GM23248 (cell line): ENCODE measurements around the gene HMCN1. TPM values are rescaled to one million over a fixed set of nuclear protein-coding genes. Genes with fewer than 3 reads are reported as not detected.

Experiments used
- DNase-seq: peaks from one replicate; pipeline ENCODE4 v3.0.0-alpha.2; 2015
- H2AFZ ChIP-seq: fragments of 200-600 bp; sonication (generic); 2 replicates; pipeline ENCODE4 v1.6.1; 2016; ENCODE audit warnings: antibody characterized with exemption
- H3F3A ChIP-seq: fragments of 200-600 bp; sonication (generic); 2 replicates; pipeline ENCODE4 v1.6.1; 2016; ENCODE audit warnings: mild to moderate bottlenecking, antibody characterized with exemption, mixed run types; ENCODE audit not compliant: insufficient read depth
- H3K27ac ChIP-seq: fragments of 200-600 bp; sonication (generic); 2 replicates; pipeline ENCODE4 v1.5.1; 2016; ENCODE audit warnings: mild to moderate bottlenecking
- H3K27me3 ChIP-seq: fragments of 200-600 bp; sonication (generic); replicated peaks from 2 replicates; pipeline ENCODE4 v1.6.1; 2016; ENCODE audit warnings: mild to moderate bottlenecking; ENCODE audit not compliant: insufficient read depth
- H3K36me3 ChIP-seq: fragments of 200-600 bp; sonication (generic); 2 replicates; pipeline ENCODE4 v1.6.1; 2016; ENCODE audit warnings: low read depth, mild to moderate bottlenecking
- H3K4me1 ChIP-seq: fragments of 200-600 bp; sonication (generic); 2 replicates; pipeline ENCODE4 v1.6.1; 2016; ENCODE audit warnings: mild to moderate bottlenecking; ENCODE audit not compliant: insufficient read depth
- H3K4me2 ChIP-seq: fragments of 200-600 bp; sonication (generic); one replicate; pipeline ENCODE4 v1.6.1; 2016; ENCODE audit warnings: mild to moderate bottlenecking; ENCODE audit not compliant: unreplicated experiment
- H3K4me3 ChIP-seq: fragments of 200-600 bp; sonication (generic); 2 replicates; pipeline ENCODE4 v1.5.1; 2016; ENCODE audit warnings: mild to moderate bottlenecking
- H3K79me2 ChIP-seq: fragments of 200-600 bp; sonication (generic); 2 replicates; pipeline ENCODE4 v1.6.1; 2016; ENCODE audit warnings: mild to moderate bottlenecking; ENCODE audit not compliant: insufficient read depth
- H3K9ac ChIP-seq: fragments of 200-600 bp; sonication (generic); 2 replicates; pipeline ENCODE4 v1.6.1; 2016; ENCODE audit warnings: mild to moderate bottlenecking
- H3K9me2 ChIP-seq: fragments of 200-600 bp; sonication (generic); 2 replicates; pipeline ENCODE4 v1.6.1; 2016; ENCODE audit warnings: mixed run types, mild to moderate bottlenecking, moderate library complexity; ENCODE audit not compliant: insufficient read depth
- H3K9me3 ChIP-seq: fragments of 200-600 bp; sonication (generic); one replicate; pipeline ENCODE4 v1.6.1; 2017; ENCODE audit warnings: low read depth
- H4K20me1 ChIP-seq: fragments of 200-600 bp; sonication (generic); 2 replicates; pipeline ENCODE4 v1.6.0; 2016; ENCODE audit not compliant: insufficient read depth
- EZH2 ChIP-seq: fragments of 200-600 bp; sonication (generic); IDR thresholded peaks from 2 replicates; pipeline ENCODE4 v1.6.1; 2018; ENCODE audit warnings: antibody characterized with exemption, mild to moderate bottlenecking; ENCODE audit not compliant: insufficient read depth, poor library complexity, severe bottlenecking
- EZH2phosphoT487 ChIP-seq: fragments of 200-600 bp; sonication (generic); IDR thresholded peaks from 2 replicates; pipeline ENCODE4 v1.6.1; 2018; ENCODE audit warnings: antibody characterized with exemption, moderate library complexity, mild to moderate bottlenecking, low read depth; ENCODE audit not compliant: insufficient read depth
- WGBS, 2 experiments: methylation state at CpG; one replicate each; pipeline ENCODE4 v1.1.6; 2015 to 2017; ENCODE audit warnings: low lambda C conversion rate in 2 of 2, low coverage in 1 of 2; ENCODE audit errors: missing lambda C conversion rate in 2 of 2; 5-methylcytosine and 5-hydroxymethylcytosine counted together
- in situ Hi-C: fragments of 300-500 bp; cut with MboI; formaldehyde crosslinking; loops from 2 replicates; pipeline ENCODE4 v1.15.0; 2020
- polyA plus RNA-seq: library from polyadenylated mRNA; unstranded; fragments of >200 nt; fragmentation: Nextera tagmentation; extraction: Ambion mirVana; gene quantifications from 2 replicates; pipeline ENCODE4 v1.2.1, GENCODE V29; 2016
- total RNA-seq: library from RNA; depleted of rRNA; stranded (reverse); fragments of >200 nt; shearing (Covaris generic); gene quantifications from 2 replicates; pipeline ENCODE4 v1.2.3, GENCODE V29; 2014

HMCN1 gene
- total and polyA plus RNA-seq, 2 experiments from 2014 or later, result 1.8 to 5.2 TPM

- H4K20me1 ChIP-seq, result no peaks in the 10 kb centered on the region
- H3K9ac ChIP-seq, result no peak overlapping the region
- no peak for DNase-seq
- H3K36me3 ChIP-seq, result no peaks in the 10 kb centered on the region
- H3K4me3 ChIP-seq, result peak overlapping the region; percentile 49; the same call in 1 of the 2 replicates
- H2AFZ ChIP-seq, result no peak overlapping the region
- no peaks in the 10 kb centered on the region for H3K9me3 ChIP-seq
- H3F3A ChIP-seq, result peaks cover 27% of the 10 kb centered on the region
- H3K79me2 ChIP-seq, result no peaks in the 10 kb centered on the region
- TF ChIP-seq EZH2phosphoT487 (no peak), EZH2 (no peak)
- in situ Hi-C loops, result no loop called here
- H3K4me1 ChIP-seq, result peaks cover 20% of the 10 kb centered on the region
- H3K9me2 ChIP-seq, result peaks cover 3% of the 10 kb centered on the region; the same call in 1 of the 2 replicates
- peak overlapping the region; percentile 62 for H3K4me2 ChIP-seq
- peak overlapping the region; percentile 55; the same call in 1 of the 2 replicates for H3K27ac ChIP-seq
- 22 to 26% methylated on average over 4 of the region's 4 CpGs for WGBS, 2 experiments
- no peaks in the 10 kb centered on the region for H3K27me3 ChIP-seq
Observed at GRCh38 chr1:186139115-186139514, 404.9 kb downstream of the HMCN1 start.

GRCh38 chr1:186139701-186140100 lies 405.5 kb downstream of the HMCN1 start:
- DNase-seq, result peak; percentile 85
- Histone ChIP-seq H2AFZ (0 out of 2 replicates have a peak overlapping the region, but pooled peaks have one; percentile 2), H3K4me2 (peak overlapping the region; percentile 62), H3K27ac (peak overlapping the region; percentile 55), H3F3A (peaks cover 27% of the 10 kb centered on the region), H4K20me1 (no peaks in the 10 kb centered on the region), H3K9ac (no peak overlapping the region), H3K9me3 (no peaks in the 10 kb centered on the region), H3K9me2 (peaks cover 3% of the 10 kb centered on the region; the same call in 1 of the 2 replicates), H3K27me3 (no peaks in the 10 kb centered on the region), H3K79me2 (no peaks in the 10 kb centered on the region), H3K4me1 (peaks cover 20% of the 10 kb centered on the region), H3K36me3 (no peaks in the 10 kb centered on the region), H3K4me3 (peak overlapping the region; percentile 49)
- WGBS, 2 experiments, result 5 to 6% methylated on average over 3 of the region's 3 CpGs
- no peak for TF ChIP-seq EZH2
- in situ Hi-C loops, result no loop called here

GRCh38 chr1:186142159-186142558 lies 408.0 kb downstream of the HMCN1 start:
- Histone ChIP-seq H3K9me3 (no peaks in the 10 kb centered on the region), H3F3A (peaks cover 27% of the 10 kb centered on the region), H4K20me1 (no peaks in the 10 kb centered on the region), H3K4me2 (no peak overlapping the region), H2AFZ (no peak overlapping the region), H3K79me2 (no peaks in the 10 kb centered on the region), H3K4me3 (no peak overlapping the region), H3K27me3 (no peaks in the 10 kb centered on the region), H3K27ac (no peak overlapping the region), H3K9ac (no peak overlapping the region), H3K4me1 (peaks cover 20% of the 10 kb centered on the region), H3K9me2 (peaks cover 3% of the 10 kb centered on the region; the same call in 1 of the 2 replicates), H3K36me3 (no peaks in the 10 kb centered on the region)
- WGBS, 2 experiments, result 93 to 94% methylated on average over 1 of the region's 1 CpG
- TF ChIP-seq EZH2phosphoT487 (no peak), EZH2 (no peak)
- in situ Hi-C loops, result no loop called here
- no peak for DNase-seq

GRCh38 chr1:186142916-186143315 lies 408.7 kb downstream of the HMCN1 start:
- Histone ChIP-seq H3F3A (peaks cover 27% of the 10 kb centered on the region), H3K9ac (no peak overlapping the region), H3K36me3 (no peaks in the 10 kb centered on the region), H3K27me3 (no peaks in the 10 kb centered on the region), H3K4me2 (no peak overlapping the region), H4K20me1 (no peaks in the 10 kb centered on the region), H3K9me2 (peaks cover 3% of the 10 kb centered on the region; the same call in 1 of the 2 replicates), H3K79me2 (no peaks in the 10 kb centered on the region), H2AFZ (no peak overlapping the region), H3K27ac (no peak overlapping the region), H3K4me3 (no peak overlapping the region), H3K9me3 (no peaks in the 10 kb centered on the region), H3K4me1 (peaks cover 20% of the 10 kb centered on the region)
- TF ChIP-seq EZH2phosphoT487 (no peak), EZH2 (no peak)
- in situ Hi-C loops, result no loop called here
- DNase-seq, result no peak

GRCh38 chr1:186143481-186143880 lies 409.3 kb downstream of the HMCN1 start:
- no peaks in the 10 kb centered on the region for H3K36me3 ChIP-seq
- no peak overlapping the region for H3K4me2 ChIP-seq
- no peaks in the 10 kb centered on the region for H3K9me3 ChIP-seq
- H3K9ac ChIP-seq, result no peak overlapping the region
- H3K79me2 ChIP-seq, result no peaks in the 10 kb centered on the region
- peaks cover 22% of the 10 kb centered on the region for H3F3A ChIP-seq
- no peaks in the 10 kb centered on the region for H3K9me2 ChIP-seq
- in situ Hi-C loops, result no loop called here
- no peak overlapping the region for H2AFZ ChIP-seq
- no peaks in the 10 kb centered on the region for H3K27me3 ChIP-seq
- TF ChIP-seq EZH2phosphoT487 (no peak), EZH2 (no peak)
- no peak overlapping the region for H3K27ac ChIP-seq
- no peak overlapping the region for H3K4me3 ChIP-seq
- no peaks in the 10 kb centered on the region for H4K20me1 ChIP-seq
- H3K4me1 ChIP-seq, result peaks cover 18% of the 10 kb centered on the region
- no peak for DNase-seq
